ENCODE results near the gene ENPP4. TPM values are rescaled to one million over a fixed set of nuclear protein-coding genes. Genes with fewer than 3 reads are reported as not detected.
"Not testable (repeated sequence)": the region's sequence is repeated elsewhere in the genome, so short reads cannot be mapped to it uniquely, and the experiment has no call there.

The ENPP4 gene
- total RNA-seq = 6.8 and 6.9 TPM in 2 replicates

DNA sequence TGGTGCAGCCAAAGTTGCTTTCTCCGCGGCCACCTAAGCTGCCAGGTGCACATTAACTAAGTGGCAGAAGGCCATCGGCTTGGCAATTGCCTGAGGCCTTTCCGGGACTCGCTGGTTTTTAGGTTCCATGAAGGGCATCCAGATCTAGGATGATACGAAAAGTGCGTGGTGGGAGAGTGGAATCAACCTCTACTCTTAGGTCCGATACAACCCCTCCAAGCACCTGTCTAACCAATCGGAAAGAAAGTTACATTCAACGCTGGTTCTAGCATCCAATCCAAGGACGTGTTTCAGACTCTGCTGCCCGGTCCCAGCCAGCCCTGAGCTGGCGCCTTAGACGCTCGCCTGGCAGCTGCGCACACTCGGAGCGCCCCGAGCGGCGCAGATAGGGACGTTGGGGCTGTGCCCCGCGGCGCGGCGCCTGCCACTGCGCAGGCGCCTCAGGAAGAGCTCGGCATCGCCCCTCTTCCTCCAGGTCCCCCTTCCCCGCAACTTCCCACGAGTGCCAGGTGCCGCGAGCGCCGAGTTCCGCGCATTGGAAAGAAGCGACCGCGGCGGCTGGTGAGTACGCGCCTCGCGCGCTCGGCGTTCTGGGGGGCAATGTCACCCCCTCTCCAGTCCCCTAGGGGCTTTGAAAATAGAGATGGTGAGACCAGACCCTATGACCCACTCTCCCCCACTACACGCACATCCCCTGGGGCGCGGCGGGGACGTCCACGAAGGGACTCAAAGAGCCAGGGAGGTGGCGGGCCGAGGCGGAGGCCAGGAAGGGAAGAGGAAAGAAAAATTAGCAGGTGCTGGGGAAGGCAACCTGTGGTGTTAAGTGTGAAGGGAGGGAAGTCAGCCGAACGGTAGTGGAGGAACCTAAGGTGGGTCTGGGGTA is at the start of gene ENPP4:
ENPP4 (plus strand) TSS at position 361 of the 883 bp plus-strand sequence. CDS start 9,595 bp downstream, outside the sequence.
- intact Hi-C loops (cut with micrococcal nuclease) = loop anchor here (1.0 to 5.0 kb wide), 7 partner anchors 45 to 753 kb away; partner anchors contain the start of genes CYP39A1, SLC25A27 and SUPT3H

DNA sequence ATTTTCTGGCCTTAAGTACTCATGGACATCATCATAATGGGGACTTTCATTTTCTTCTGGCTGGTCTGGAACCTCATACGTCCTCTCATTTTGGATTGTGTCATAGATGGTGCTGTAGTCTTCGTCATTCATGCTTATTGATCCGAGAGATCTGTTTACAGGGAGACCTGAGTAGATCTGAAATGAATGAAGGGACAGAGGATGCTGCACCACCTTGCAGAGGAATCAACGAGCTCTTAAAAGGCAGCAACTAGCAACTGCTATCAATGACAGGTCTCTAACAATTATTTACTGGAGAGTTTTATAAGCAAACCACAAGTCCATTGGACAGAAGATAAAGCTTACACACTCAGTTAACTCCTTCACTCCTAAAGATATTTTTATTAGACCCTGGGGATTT is 49.7 kb upstream of the ENPP4 start:
- intact Hi-C loops (cut with micrococcal nuclease) = no loop called here

GRCh38 chr6:46085688-46086087 is 44.1 kb upstream of the ENPP4 start:
- intact Hi-C loops (cut with micrococcal nuclease) = not testable (repeated sequence)

GRCh38 chr6:46090115-46091079 is 39.4 kb upstream of the ENPP4 start:
- intact Hi-C loops (cut with micrococcal nuclease) = loop anchor here (1.0 to 10.0 kb wide), 8 partner anchors 48 to 764 kb away; no protein-coding TSS in a partner anchor

GRCh38 chr6:46091080-46091478 is 38.7 kb upstream of the ENPP4 start:
- intact Hi-C loops (cut with micrococcal nuclease) = loop anchor here (5.0 to 10.0 kb wide), 2 partner anchors 49 to 764 kb away; no protein-coding TSS in a partner anchor

DNA sequence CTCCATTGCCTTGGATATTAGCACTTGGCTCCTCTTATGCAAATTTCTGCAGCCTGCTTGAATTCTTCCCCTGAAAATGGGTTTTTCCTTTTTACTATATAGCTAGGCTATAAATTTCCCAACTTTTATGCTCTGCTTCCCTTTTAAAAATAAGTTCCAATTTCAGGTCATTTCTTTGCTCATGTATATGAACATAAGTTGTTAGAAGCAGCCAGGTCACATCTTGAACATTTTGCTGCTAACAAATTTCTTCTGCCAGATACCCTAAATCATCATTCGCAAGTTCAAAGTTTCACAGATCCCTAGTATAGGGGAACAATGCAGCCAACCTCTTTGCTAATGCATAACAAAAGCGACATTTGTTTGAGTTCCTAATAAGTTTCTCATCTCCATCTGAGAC is 34.5 kb upstream of the ENPP4 start:
- intact Hi-C loops (cut with micrococcal nuclease) = loop anchor here (10.0 kb wide), 1 partner anchor 760 kb away; no protein-coding TSS in a partner anchor

DNA sequence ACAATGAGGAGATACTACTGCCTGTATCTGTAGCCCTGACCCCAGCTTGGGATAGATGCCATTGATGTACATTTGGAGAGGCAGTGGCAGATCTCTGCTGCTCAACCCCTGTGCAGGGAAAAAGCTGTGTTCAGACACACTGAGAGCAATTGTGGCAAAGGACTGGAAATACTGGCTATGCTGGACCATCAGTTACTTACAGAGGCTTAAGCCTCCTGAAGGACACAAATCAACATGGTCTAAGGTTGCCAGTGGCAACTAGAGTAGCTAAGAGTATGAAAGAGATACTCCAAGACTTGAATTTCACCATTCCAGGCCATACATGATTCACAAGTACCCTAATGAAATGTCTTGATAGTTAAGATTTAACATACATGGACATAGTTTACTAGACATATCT is 32.4 kb upstream of the ENPP4 start:
- intact Hi-C loops (cut with micrococcal nuclease) = loop anchor here (10.0 kb wide), 1 partner anchor 757 kb away; no protein-coding TSS in a partner anchor

DNA sequence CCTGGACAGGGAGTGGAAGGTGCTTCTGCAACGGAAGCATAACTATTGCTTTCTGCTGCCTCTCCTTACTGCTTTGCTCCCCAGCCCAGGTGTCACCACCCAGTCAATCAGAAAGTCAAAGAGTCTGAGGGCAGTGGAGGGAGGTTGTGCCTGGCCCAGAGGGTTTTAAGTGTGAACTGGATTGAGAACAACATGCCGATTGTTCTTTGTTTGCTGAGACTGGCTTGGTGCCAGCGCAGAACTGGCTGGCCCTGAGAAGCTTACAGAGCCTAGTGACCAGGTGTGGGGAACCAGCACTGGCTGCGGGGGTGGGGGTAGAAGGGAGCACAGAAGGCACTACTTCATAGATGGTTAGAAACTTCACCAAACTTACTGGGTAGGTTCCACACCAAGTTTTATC is 31.1 kb upstream of the ENPP4 start:
- intact Hi-C loops (cut with micrococcal nuclease) = loop anchor here (10.0 kb wide), 1 partner anchor 756 kb away; no protein-coding TSS in a partner anchor

DNA sequence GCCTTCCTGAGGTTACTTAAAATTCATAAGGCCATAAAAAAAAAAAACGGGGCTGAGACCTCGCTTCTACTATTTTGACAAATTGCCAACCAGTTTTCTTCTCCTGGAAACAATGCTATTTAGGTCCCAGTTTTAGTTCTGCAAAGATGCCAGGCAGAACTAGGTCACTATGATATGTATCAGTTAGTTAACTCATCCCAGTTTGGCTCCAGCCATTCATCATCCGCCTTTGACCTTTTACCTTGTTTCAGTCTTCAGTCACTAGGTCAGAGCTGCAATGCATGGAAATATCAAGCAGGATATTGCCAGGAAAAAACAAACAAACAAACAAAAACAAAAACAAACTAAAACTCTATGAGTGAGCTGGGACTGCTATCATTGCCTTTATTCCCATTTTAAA is 29.8 kb upstream of the ENPP4 start:
- intact Hi-C loops (cut with micrococcal nuclease) = loop anchor here (10.0 kb wide), 1 partner anchor 755 kb away; no protein-coding TSS in a partner anchor

GRCh38 chr6:46102123-46102522 is 27.7 kb upstream of the ENPP4 start:
- intact Hi-C loops (cut with micrococcal nuclease) = no loop called here

- intact Hi-C loops (cut with micrococcal nuclease) = no loop called here
Observed at GRCh38 chr6:46103441-46104115, 26.2 kb upstream of the ENPP4 start.

GRCh38 chr6:46104209-46104608 is 25.6 kb upstream of the ENPP4 start:
- intact Hi-C loops (cut with micrococcal nuclease) = no loop called here

DNA sequence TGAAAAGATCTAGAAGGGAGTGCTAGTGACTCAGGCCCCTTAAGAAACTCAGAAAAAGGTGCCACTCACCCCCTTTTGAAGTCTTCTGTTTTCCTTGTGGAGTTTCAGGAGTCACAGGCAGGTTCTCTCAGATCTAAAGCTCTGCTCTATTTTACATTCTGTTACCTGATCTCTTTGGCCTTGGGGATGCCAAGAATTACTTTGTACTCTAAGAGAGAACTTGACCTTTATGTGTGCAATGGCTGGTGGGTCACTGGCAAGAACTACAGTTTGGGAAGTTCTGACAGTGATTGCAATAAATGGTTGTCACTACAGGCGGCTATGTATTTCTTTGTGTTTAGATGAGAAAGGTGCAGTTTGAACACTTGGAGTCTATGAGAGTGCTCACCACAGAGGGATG is 24.2 kb upstream of the ENPP4 start:
- intact Hi-C loops (cut with micrococcal nuclease) = no loop called here

DNA sequence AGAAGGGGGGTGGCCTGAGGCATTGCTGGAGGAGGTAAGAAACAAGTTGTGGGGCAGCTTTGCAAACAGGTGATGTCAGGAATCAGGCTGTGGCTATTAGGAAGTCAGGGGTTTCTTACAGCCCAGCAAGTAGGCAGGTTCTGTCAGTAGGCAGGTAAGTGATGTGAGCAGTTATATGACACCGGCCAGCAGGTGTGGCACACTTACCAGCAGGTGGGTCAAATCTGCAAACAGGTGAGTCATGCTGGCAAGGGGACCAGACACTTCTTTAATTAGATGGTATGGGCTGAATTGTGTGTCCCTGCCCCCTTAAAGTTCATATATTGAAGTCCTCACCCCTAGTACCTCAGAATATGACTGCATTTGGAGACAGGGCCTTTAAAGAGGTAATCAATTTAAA is 16.4 kb upstream of the ENPP4 start:
- intact Hi-C loops (cut with micrococcal nuclease) = no loop called here

GRCh38 chr6:46115634-46116033 is 14.2 kb upstream of the ENPP4 start:
- intact Hi-C loops (cut with micrococcal nuclease) = no loop called here

GRCh38 chr6:46116289-46116688 is 13.5 kb upstream of the ENPP4 start:
- intact Hi-C loops (cut with micrococcal nuclease) = no loop called here

- intact Hi-C loops (cut with micrococcal nuclease) = no loop called here
Observed at GRCh38 chr6:46118157-46118556, 11.6 kb upstream of the ENPP4 start.

DNA sequence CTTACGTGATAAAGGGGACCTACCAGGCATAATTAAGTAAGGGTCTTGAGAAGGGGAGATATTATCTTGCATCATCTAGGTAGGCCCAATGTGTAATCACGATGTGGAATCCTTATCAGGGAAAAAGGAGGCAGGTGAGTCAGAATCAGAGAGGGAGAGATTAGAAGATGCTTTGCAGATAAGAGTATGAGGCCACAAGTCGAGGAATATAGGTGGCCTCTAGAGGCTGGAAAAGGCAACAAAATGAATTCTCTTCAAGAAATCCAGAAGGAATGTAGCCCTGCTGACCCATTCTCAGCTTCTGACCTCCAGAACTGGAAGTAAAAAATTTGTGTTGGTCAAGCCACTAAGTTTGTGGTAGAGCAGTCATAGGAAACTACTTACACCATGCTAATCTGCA is 11.0 kb upstream of the ENPP4 start:
- intact Hi-C loops (cut with micrococcal nuclease) = no loop called here

GRCh38 chr6:46119679-46120078 is 10.1 kb upstream of the ENPP4 start:
- intact Hi-C loops (cut with micrococcal nuclease) = not testable (repeated sequence)

- intact Hi-C loops (cut with micrococcal nuclease) = loop anchor here (2.0 to 5.0 kb wide), 3 partner anchors 194 to 751 kb away; partner anchors contain the start of gene SUPT3H
Observed at GRCh38 chr6:46128476-46128875, 1.3 kb upstream of the ENPP4 start.

DNA sequence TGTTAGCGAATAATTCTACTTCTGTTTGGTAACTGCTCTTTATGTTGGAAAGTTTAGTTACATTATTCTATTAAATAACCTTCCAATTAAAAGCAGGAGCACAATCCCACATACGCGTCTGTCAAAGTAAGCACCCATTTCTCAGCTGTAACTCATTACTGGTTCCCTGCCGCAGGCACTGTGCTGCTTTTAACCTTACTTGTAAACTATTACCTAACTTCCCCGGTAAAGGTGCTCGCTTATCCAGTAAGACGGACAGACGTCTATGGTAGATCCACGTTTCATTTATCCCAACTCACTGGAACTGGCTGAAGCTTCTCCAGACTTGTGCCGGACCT is 529 bp upstream of the ENPP4 start:
- intact Hi-C loops (cut with micrococcal nuclease) = loop anchor here (1.0 to 5.0 kb wide), 7 partner anchors 46 to 752 kb away; partner anchors contain the start of genes CYP39A1, SLC25A27 and SUPT3H

Data from T-helper 1 cell treated with Interleukin-12 subunit alpha and Interleukin-12 subunit beta and Interleukin-4 antibody, amounts not matched to agents 30 ng/mL and 1 ng/mL, for 36 hours (primary cell).